ENCODE data around the gene ALX1. TPM values are rescaled to one million over a fixed set of nuclear protein-coding genes. Genes with fewer than 3 reads are reported as not detected.

Gene ALX1
- total RNA-seq, 1 donor from 2014 or later, result 0.54 TPM

DNA sequence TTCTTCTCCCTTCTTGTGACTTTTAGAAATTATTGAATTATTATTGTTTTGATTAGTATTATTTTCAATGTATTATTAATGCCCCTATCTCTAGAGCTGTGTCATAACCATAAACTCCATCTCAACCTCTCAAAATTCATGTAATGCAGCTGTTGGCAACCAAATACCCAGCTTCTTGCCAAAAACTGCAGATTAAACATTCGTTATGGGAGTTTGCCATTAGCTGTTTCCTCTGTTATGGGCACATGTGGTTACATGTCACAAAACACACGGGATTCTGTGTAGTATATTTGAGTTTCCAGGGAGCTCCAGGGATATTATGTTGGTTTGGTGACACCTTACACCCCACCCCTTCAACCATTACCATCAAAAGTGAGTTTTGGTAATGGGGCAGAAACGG is 2.8 kb upstream of the ALX1 start:
- no peaks in the 10 kb centered on the region for H3K36me3 ChIP-seq (ENCODE audit: control insufficient read depth, insufficient read depth, low read length)
- DNase-seq (ENCODE audit: low read depth), result no peak
- H3K4me3 ChIP-seq (ENCODE audit: low read depth, low read length), result no peak overlapping the region
- TF ChIP-seq, protein P1, sequence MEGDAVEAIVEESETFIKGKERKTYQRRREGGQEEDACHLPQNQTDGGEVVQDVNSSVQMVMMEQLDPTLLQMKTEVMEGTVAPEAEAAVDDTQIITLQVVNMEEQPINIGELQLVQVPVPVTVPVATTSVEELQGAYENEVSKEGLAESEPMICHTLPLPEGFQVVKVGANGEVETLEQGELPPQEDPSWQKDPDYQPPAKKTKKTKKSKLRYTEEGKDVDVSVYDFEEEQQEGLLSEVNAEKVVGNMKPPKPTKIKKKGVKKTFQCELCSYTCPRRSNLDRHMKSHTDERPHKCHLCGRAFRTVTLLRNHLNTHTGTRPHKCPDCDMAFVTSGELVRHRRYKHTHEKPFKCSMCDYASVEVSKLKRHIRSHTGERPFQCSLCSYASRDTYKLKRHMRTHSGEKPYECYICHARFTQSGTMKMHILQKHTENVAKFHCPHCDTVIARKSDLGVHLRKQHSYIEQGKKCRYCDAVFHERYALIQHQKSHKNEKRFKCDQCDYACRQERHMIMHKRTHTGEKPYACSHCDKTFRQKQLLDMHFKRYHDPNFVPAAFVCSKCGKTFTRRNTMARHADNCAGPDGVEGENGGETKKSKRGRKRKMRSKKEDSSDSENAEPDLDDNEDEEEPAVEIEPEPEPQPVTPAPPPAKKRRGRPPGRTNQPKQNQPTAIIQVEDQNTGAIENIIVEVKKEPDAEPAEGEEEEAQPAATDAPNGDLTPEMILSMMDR (IDR thresholded peaks at IDR 0.05; ENCODE audit: insufficient read depth, low read length, poor library complexity, severe bottlenecking), result no peak
- H3K27me3 ChIP-seq (ENCODE audit: control insufficient read depth, insufficient read depth, low read length), result peaks cover 75% of the 10 kb centered on the region

GRCh38 chr12:85277900-85278597 is 2.0 kb upstream of the ALX1 start:
- Histone ChIP-seq H3K4me3 (ENCODE audit: low read depth, low read length) (no peak overlapping the region), H3K36me3 (ENCODE audit: control insufficient read depth, insufficient read depth, low read length) (no peaks in the 10 kb centered on the region), H3K27me3 (ENCODE audit: control insufficient read depth, insufficient read depth, low read length) (peaks cover 72% of the 10 kb centered on the region)
- no peak for DNase-seq (ENCODE audit: low read depth)
- TF ChIP-seq, protein P1 (IDR thresholded peaks at IDR 0.05; ENCODE audit: insufficient read depth, low read length, poor library complexity, severe bottlenecking), result no peak

DNA sequence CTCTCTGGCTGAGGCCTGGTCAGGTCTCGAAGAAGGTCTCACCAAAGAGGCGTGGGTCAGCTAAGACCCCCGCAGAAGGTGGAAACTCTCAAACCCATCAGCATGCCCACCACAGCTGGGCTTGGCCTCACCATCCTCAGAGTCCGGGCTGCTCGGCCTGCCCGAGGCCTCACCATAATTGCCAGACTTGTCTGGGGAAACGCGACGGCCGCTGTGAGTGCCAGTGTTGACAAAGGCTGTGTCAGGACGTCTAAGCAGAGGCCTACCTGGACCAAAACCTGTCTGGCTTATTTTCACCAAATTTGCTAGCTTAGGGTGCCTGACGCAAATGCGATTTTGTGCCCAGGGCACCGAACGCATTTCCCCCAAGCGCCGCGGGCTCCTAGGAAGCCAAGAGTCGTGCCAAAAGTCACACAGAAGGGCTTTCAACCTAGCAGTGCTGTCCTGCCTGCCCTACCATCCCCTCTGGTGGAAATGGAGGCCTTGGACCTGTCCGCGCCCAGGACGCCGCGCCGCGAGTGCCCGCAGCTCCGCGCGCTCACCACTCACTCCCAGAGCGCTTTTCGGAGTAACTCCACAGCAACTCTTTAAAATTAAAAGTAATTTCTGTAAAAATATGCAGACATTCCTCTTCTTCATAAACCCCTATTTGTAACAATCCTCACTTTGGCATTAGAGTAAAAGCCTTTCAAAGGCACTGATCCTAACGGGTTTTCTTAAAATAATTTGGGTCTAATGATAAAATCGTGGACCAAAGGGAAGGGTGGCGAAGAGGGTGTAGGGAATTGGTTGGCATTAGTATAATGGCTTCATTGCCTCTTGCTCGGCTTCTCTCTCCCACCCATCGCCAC is 1.2 kb upstream of the ALX1 start:
- H3K4me3 ChIP-seq (ENCODE audit: low read depth, low read length), result no peak overlapping the region
- TF ChIP-seq, protein P1 (IDR thresholded peaks at IDR 0.05; ENCODE audit: insufficient read depth, low read length, poor library complexity, severe bottlenecking), result no peak
- H3K36me3 ChIP-seq (ENCODE audit: control insufficient read depth, insufficient read depth, low read length), result no peaks in the 10 kb centered on the region
- no peak for DNase-seq (ENCODE audit: low read depth)
- H3K27me3 ChIP-seq (ENCODE audit: control insufficient read depth, insufficient read depth, low read length), result peaks cover 67% of the 10 kb centered on the region

GRCh38 chr12:85279449-85280164 is 413 bp upstream of the ALX1 start:
- Histone ChIP-seq H3K4me3 (ENCODE audit: low read depth, low read length) (peak overlapping the region; percentile 50), H3K27me3 (ENCODE audit: control insufficient read depth, insufficient read depth, low read length) (peaks cover 62% of the 10 kb centered on the region), H3K36me3 (ENCODE audit: control insufficient read depth, insufficient read depth, low read length) (no peaks in the 10 kb centered on the region)
- DNase-seq (ENCODE audit: low read depth), result no peak
- TF ChIP-seq, protein P1 (IDR thresholded peaks at IDR 0.05; ENCODE audit: insufficient read depth, low read length, poor library complexity, severe bottlenecking), result no peak

DNA sequence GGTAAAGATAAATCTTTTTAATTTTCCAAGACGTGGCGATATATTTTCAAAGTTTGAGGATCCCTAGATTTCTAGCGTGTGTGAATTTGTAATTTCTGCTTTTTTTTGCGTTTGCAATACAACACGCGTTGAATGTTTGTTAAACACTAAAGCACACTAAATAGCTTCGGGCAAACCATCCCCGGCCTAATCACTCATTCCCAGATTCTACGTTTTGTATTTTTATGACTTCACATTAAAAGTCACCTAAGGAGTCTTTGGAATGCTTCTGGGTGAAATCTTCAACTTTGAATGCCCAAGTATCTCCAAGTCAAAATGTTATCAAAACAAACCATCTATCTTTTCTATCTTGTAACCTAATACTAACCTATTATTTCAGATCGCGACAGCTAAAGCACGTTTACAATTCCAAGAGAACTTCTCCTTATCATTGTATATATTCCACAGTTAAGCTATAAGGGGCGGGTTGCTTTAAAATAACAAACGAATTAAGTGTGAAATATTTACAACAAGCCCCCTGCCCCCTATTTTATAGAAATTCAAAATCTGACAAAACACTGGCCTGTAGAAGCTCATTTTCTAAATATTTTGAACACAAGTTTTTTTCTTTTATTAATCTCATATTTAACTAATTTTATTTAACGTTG is 1.1 kb downstream of the ALX1 start:
- TF ChIP-seq, protein P1 (IDR thresholded peaks at IDR 0.05; ENCODE audit: insufficient read depth, low read length, poor library complexity, severe bottlenecking), result no peak
- DNase-seq (ENCODE audit: low read depth), result no peak
- Histone ChIP-seq H3K36me3 (ENCODE audit: control insufficient read depth, insufficient read depth, low read length) (no peaks in the 10 kb centered on the region), H3K27me3 (ENCODE audit: control insufficient read depth, insufficient read depth, low read length) (peaks cover 56% of the 10 kb centered on the region), H3K4me3 (ENCODE audit: low read depth, low read length) (peak overlapping the region; percentile 50)
